ENCODE measurements around the gene OTUB1.

OTUB1 gene

GRCh38 chr11:63978551-63979239 is 7.5 kb upstream of the OTUB1 start:
- DNase-seq: no peak

- no peak for DNase-seq
Measured at GRCh38 chr11:63979426-63979825, 6.8 kb upstream of the OTUB1 start.

GRCh38 chr11:63985812-63986155 is 454 bp upstream of the OTUB1 start:
- peak in 1 of 2 experiments; percentile 40 for DNase-seq

- DNase-seq: no peak
Measured at GRCh38 chr11:63986932-63987513, 785 bp downstream of the OTUB1 start.

GRCh38 chr11:63991558-63991957 is 5.3 kb downstream of the OTUB1 start:
- DNase-seq: no peak

- no peak for DNase-seq
Measured at GRCh38 chr11:63993100-63993499, 6.9 kb downstream of the OTUB1 start.

- DNase-seq: no peak
Measured at GRCh38 chr11:63993993-63994392, 7.8 kb downstream of the OTUB1 start.

GRCh38 chr11:63996512-63996911 is 10.3 kb downstream of the OTUB1 start:
- DNase-seq: no peak

- DNase-seq: no peak
Measured at GRCh38 chr11:63997104-63997700, 11.0 kb downstream of the OTUB1 start.

- DNase-seq: no peak
Measured at GRCh38 chr11:63997801-63998337, 11.6 kb downstream of the OTUB1 start.

GRCh38 chr11:63998558-63999348 is 12.5 kb downstream of the OTUB1 start:
- DNase-seq: peak; percentile 40 to 60

GRCh38 chr11:63999349-64000025 is 13.2 kb downstream of the OTUB1 start:
- peak; percentile 53 to 74 for DNase-seq

GRCh38 chr11:64000026-64000739 is 13.9 kb downstream of the OTUB1 start:
- peak; percentile 44 to 65 for DNase-seq

- no peak for DNase-seq
Measured at GRCh38 chr11:64000740-64001483, 14.7 kb downstream of the OTUB1 start.

GRCh38 chr11:64001484-64002420 is 15.5 kb downstream of the OTUB1 start:
- no peak for DNase-seq

GRCh38 chr11:64003807-64004589 is 17.8 kb downstream of the OTUB1 start:
- DNase-seq: no peak

GRCh38 chr11:64004590-64004984 is 18.3 kb downstream of the OTUB1 start:
- no peak for DNase-seq

- DNase-seq: no peak
Measured at GRCh38 chr11:64005691-64006090, 19.5 kb downstream of the OTUB1 start.

- DNase-seq: no peak
Measured at GRCh38 chr11:64006398-64006797, 20.2 kb downstream of the OTUB1 start.

Measured in NCI-H1930 (cell line).